ENCODE measurements around the gene PKNOX2.

The PKNOX2 gene

GRCh38 chr11:125460275-125460674, 295.7 kb downstream of the PKNOX2 start:
- Mint-ChIP-seq H3K27ac (no peak overlapping the region), H3K9me3 (no peaks in the 10 kb centered on the region), H3K36me3 (ENCODE audit: low read depth) (no peaks in the 10 kb centered on the region), H3K4me3 (no peak overlapping the region), H3K27me3 (ENCODE audit: low read depth) (no peaks in the 10 kb centered on the region), H3K4me1 (ENCODE audit: low read depth) (no peaks in the 10 kb centered on the region)
- no peak for DNase-seq (ENCODE audit: low spot score)

GRCh38 chr11:125463590-125464269, 299.2 kb downstream of the PKNOX2 start:
- Mint-ChIP-seq H3K27ac (no peak overlapping the region), H3K9me3 (no peaks in the 10 kb centered on the region), H3K4me3 (no peak overlapping the region), H3K27me3 (ENCODE audit: low read depth) (peaks cover 4% of the 10 kb centered on the region), H3K36me3 (ENCODE audit: low read depth) (no peaks in the 10 kb centered on the region), H3K4me1 (ENCODE audit: low read depth) (no peaks in the 10 kb centered on the region)
- DNase-seq (ENCODE audit: low spot score): no peak

GRCh38 chr11:125464270-125464662, 299.7 kb downstream of the PKNOX2 start:
- no peak for DNase-seq (ENCODE audit: low spot score)
- no peaks in the 10 kb centered on the region for H3K9me3 Mint-ChIP-seq
- no peaks in the 10 kb centered on the region for H3K4me1 Mint-ChIP-seq (ENCODE audit: low read depth)
- no peak overlapping the region for H3K4me3 Mint-ChIP-seq
- peaks cover 4% of the 10 kb centered on the region for H3K27me3 Mint-ChIP-seq (ENCODE audit: low read depth)
- H3K27ac Mint-ChIP-seq: no peak overlapping the region
- H3K36me3 Mint-ChIP-seq (ENCODE audit: low read depth): no peaks in the 10 kb centered on the region

GRCh38 chr11:125464666-125465065, 300.1 kb downstream of the PKNOX2 start:
- no peak overlapping the region for H3K27ac Mint-ChIP-seq
- H3K4me1 Mint-ChIP-seq (ENCODE audit: low read depth): no peaks in the 10 kb centered on the region
- no peak overlapping the region for H3K4me3 Mint-ChIP-seq
- H3K27me3 Mint-ChIP-seq (ENCODE audit: low read depth): peaks cover 4% of the 10 kb centered on the region
- DNase-seq (ENCODE audit: low spot score): no peak
- no peaks in the 10 kb centered on the region for H3K9me3 Mint-ChIP-seq
- H3K36me3 Mint-ChIP-seq (ENCODE audit: low read depth): no peaks in the 10 kb centered on the region

GRCh38 chr11:125465255-125465654, 300.7 kb downstream of the PKNOX2 start:
- H3K27me3 Mint-ChIP-seq (ENCODE audit: low read depth): peaks cover 9% of the 10 kb centered on the region
- H3K9me3 Mint-ChIP-seq: no peaks in the 10 kb centered on the region
- H3K27ac Mint-ChIP-seq: no peak overlapping the region
- DNase-seq (ENCODE audit: low spot score): no peak
- H3K36me3 Mint-ChIP-seq (ENCODE audit: low read depth): no peaks in the 10 kb centered on the region
- no peak overlapping the region for H3K4me3 Mint-ChIP-seq
- H3K4me1 Mint-ChIP-seq (ENCODE audit: low read depth): no peaks in the 10 kb centered on the region

GRCh38 chr11:125465701-125466100, 301.1 kb downstream of the PKNOX2 start:
- H3K27ac Mint-ChIP-seq: no peak overlapping the region
- H3K36me3 Mint-ChIP-seq (ENCODE audit: low read depth): no peaks in the 10 kb centered on the region

GRCh38 chr11:125468025-125468424, 303.5 kb downstream of the PKNOX2 start:
- H3K27me3 Mint-ChIP-seq (ENCODE audit: low read depth): peaks cover 22% of the 10 kb centered on the region
- no peak overlapping the region for H3K27ac Mint-ChIP-seq

More at GRCh38 chr11:125465701-125466100, 301.1 kb downstream of the PKNOX2 start:
- Mint-ChIP-seq H3K4me3 (no peak overlapping the region), H3K27me3 (ENCODE audit: low read depth) (peaks cover 11% of the 10 kb centered on the region), H3K4me1 (ENCODE audit: low read depth) (no peaks in the 10 kb centered on the region), H3K9me3 (no peaks in the 10 kb centered on the region)
- no peak for DNase-seq (ENCODE audit: low spot score)

GRCh38 chr11:125468852-125469251, 304.3 kb downstream of the PKNOX2 start:
- Mint-ChIP-seq H3K27ac (no peak overlapping the region), H3K4me1 (ENCODE audit: low read depth) (no peaks in the 10 kb centered on the region), H3K36me3 (ENCODE audit: low read depth) (no peaks in the 10 kb centered on the region), H3K4me3 (no peak overlapping the region), H3K9me3 (no peaks in the 10 kb centered on the region), H3K27me3 (ENCODE audit: low read depth) (peaks cover 22% of the 10 kb centered on the region)
- DNase-seq (ENCODE audit: low spot score): no peak

More at GRCh38 chr11:125468025-125468424, 303.5 kb downstream of the PKNOX2 start:
- Mint-ChIP-seq H3K4me3 (no peak overlapping the region), H3K4me1 (ENCODE audit: low read depth) (no peaks in the 10 kb centered on the region), H3K36me3 (ENCODE audit: low read depth) (no peaks in the 10 kb centered on the region), H3K9me3 (no peaks in the 10 kb centered on the region)
- no peak for DNase-seq (ENCODE audit: low spot score)

GRCh38 chr11:125470355-125470754, 305.8 kb downstream of the PKNOX2 start:
- no peak for DNase-seq (ENCODE audit: low spot score)
- H3K36me3 Mint-ChIP-seq (ENCODE audit: low read depth): no peaks in the 10 kb centered on the region
- no peaks in the 10 kb centered on the region for H3K4me1 Mint-ChIP-seq (ENCODE audit: low read depth)
- peaks cover 25% of the 10 kb centered on the region for H3K27me3 Mint-ChIP-seq (ENCODE audit: low read depth)
- H3K4me3 Mint-ChIP-seq: no peak overlapping the region
- no peaks in the 10 kb centered on the region for H3K9me3 Mint-ChIP-seq
- H3K27ac Mint-ChIP-seq: no peak overlapping the region

GRCh38 chr11:125476721-125477120, 312.2 kb downstream of the PKNOX2 start:
- no peak for DNase-seq (ENCODE audit: low spot score)
- Mint-ChIP-seq H3K27me3 (ENCODE audit: low read depth) (peaks cover 11% of the 10 kb centered on the region), H3K4me1 (ENCODE audit: low read depth) (no peaks in the 10 kb centered on the region), H3K27ac (no peak overlapping the region), H3K36me3 (ENCODE audit: low read depth) (no peaks in the 10 kb centered on the region), H3K9me3 (no peaks in the 10 kb centered on the region), H3K4me3 (no peak overlapping the region)

GRCh38 chr11:125479137-125479536, 314.6 kb downstream of the PKNOX2 start:
- Mint-ChIP-seq H3K4me1 (ENCODE audit: low read depth) (no peaks in the 10 kb centered on the region), H3K4me3 (no peak overlapping the region), H3K27ac (no peak overlapping the region), H3K27me3 (ENCODE audit: low read depth) (peaks cover 18% of the 10 kb centered on the region), H3K9me3 (no peaks in the 10 kb centered on the region), H3K36me3 (ENCODE audit: low read depth) (no peaks in the 10 kb centered on the region)
- DNase-seq (ENCODE audit: low spot score): no peak

- H3K9me3 Mint-ChIP-seq: no peaks in the 10 kb centered on the region
- H3K4me3 Mint-ChIP-seq: no peak overlapping the region
- H3K27ac Mint-ChIP-seq: no peak overlapping the region
- no peaks in the 10 kb centered on the region for H3K4me1 Mint-ChIP-seq (ENCODE audit: low read depth)
- DNase-seq (ENCODE audit: low spot score): no peak
- H3K27me3 Mint-ChIP-seq (ENCODE audit: low read depth): peaks cover 15% of the 10 kb centered on the region
- no peaks in the 10 kb centered on the region for H3K36me3 Mint-ChIP-seq (ENCODE audit: low read depth)
Observed at GRCh38 chr11:125481531-125481930, 317.0 kb downstream of the PKNOX2 start.

Measured in T-helper 2 cell treated with Interferon-gamma antibody and Interleukin-4, amounts not matched to agents 5 μg/mL and 100 μg/mL, for 36 hours (primary cell).